ENCODE data around the gene TBRG4. TPM values are rescaled to one million over a fixed set of nuclear protein-coding genes. Genes with fewer than 3 reads are reported as not detected.

Gene TBRG4
- total and polyA plus RNA-seq, 2 donors (not counting 3 experiments of a cell fraction or from before 2014, with no cell fraction given) = 43.7 to 56.7 TPM

GRCh38 chr7:45101748-45102147 is 9.7 kb downstream of the TBRG4 start:
- intact Hi-C loops (cut with micrococcal nuclease) = no loop called here
- ChIA-PET CTCF (interaction anchor here (1.0 kb wide), 1 partner anchor 13 kb away, joined by 3 read pairs; no protein-coding TSS in a partner anchor), POLR2A (no interaction called here)
- Histone ChIP-seq H3K9ac (replicated peaks; ENCODE audit: extremely low read depth, insufficient read depth, low read length) (no peak overlapping the region), H3K4me2 (ENCODE audit: insufficient read depth, low read length) (no peak overlapping the region), H3K27me3 (ENCODE audit: control insufficient read depth in 2 of 2, insufficient read depth in 2 of 2, low read length in 2 of 2) (no peaks in the 10 kb centered on the region), H3K4me1 (ENCODE audit: control insufficient read depth, extremely low read depth, insufficient read depth, low read length) (no peaks in the 10 kb centered on the region), H3K27ac (ENCODE audit: insufficient read depth, low read depth, low read length) (no peak overlapping the region), H3K9me1 (replicated peaks; ENCODE audit: control insufficient read depth, extremely low read depth, insufficient read depth, low read length) (no peaks in the 10 kb centered on the region), H4K20me1 (replicated peaks; ENCODE audit: control insufficient read depth, extremely low read depth, insufficient read depth, low read length) (no peaks in the 10 kb centered on the region), H3K79me2 (ENCODE audit: control insufficient read depth, insufficient read depth, low read length) (peaks cover 2% of the 10 kb centered on the region), H3K9me3 (replicated peaks; ENCODE audit: control insufficient read depth, insufficient read depth, low read length) (no peaks in the 10 kb centered on the region), H2AFZ (ENCODE audit: low read depth, low read length) (no peak overlapping the region), H3K36me3 (ENCODE audit: control insufficient read depth in 2 of 2, extremely low read depth in 1 of 2, insufficient read depth in 2 of 2, low read length in 2 of 2) (peaks cover 7 to 65% of the 10 kb centered on the region in 2 experiments), H3K4me3 (replicated peaks in 1 of 3; ENCODE audit: insufficient read depth in 1 of 3, low read depth in 1 of 3, low read length in 3 of 3) (no peak overlapping the region)
- dilution Hi-C loops (cut with MboI; ENCODE audit: extremely low pct_ligation_motif_present, low sequenced_read_pairs) = no loop called here
- TF ChIP-seq CTCF (IDR thresholded peaks at IDR 0.05; ENCODE audit: extremely low read depth in 1 of 2, insufficient read depth in 1 of 2, low read depth in 1 of 2, low read length in 2 of 2) (no peak), MYC (IDR thresholded peaks at IDR 0.05; ENCODE audit: low read depth, low read length) (no peak), FOS (IDR thresholded peaks at IDR 0.05; ENCODE audit: borderline replicate concordance, insufficient read depth, low read length) (no peak), POLR2A (IDR thresholded peaks at IDR 0.05; ENCODE audit: low read depth, low read length) (no peak), JUN (IDR thresholded peaks at IDR 0.05; ENCODE audit: borderline replicate concordance, insufficient read depth, insufficient read length, low read depth) (no peak), GATA2 (IDR thresholded peaks at IDR 0.05; ENCODE audit: insufficient read depth, insufficient read length, low read depth, low read length) (no peak), EZH2 (IDR thresholded peaks at IDR 0.05; ENCODE audit: borderline replicate concordance, low read depth, low read length, severe bottlenecking) (no peak), POLR2AphosphoS5 (IDR thresholded peaks at IDR 0.05; ENCODE audit: insufficient read depth, low read depth, low read length) (no peak)
- TF ChIP-seq, protein P1, sequence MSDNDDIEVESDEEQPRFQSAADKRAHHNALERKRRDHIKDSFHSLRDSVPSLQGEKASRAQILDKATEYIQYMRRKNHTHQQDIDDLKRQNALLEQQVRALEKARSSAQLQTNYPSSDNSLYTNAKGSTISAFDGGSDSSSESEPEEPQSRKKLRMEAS (IDR thresholded peaks at IDR 0.05; ENCODE audit: insufficient read depth, insufficient read length) = no peak
- DNase-seq (ENCODE audit: low read depth, low spot score) (no peak), FAIRE-seq (no peak)
- BruUV-seq (replicated peaks) = no TSS peak
